Lower leg skin (tissue), 4 donors: Measurements from ENCODE around the gene MED27. TPM values are rescaled to one million over a fixed set of nuclear protein-coding genes. Genes with fewer than 3 reads are reported as not detected.

Source experiments
- DNase-seq, 2 donors: peaks; one replicate each; pipeline ENCODE4 v3.0.0-alpha.2; 2019; ENCODE audit warnings: low spot score in 2 of 2
- H3K4me3 ChIP-seq: fragments of 200-600 bp; sonication (generic); 2 replicates; pipeline ENCODE4 v1.5.1; 2017; ENCODE audit warnings: mild to moderate bottlenecking, low read depth; ENCODE audit not compliant: poor library complexity, severe bottlenecking
- CTCF ChIP-seq, 3 donors: fragments of 450-650 bp; IDR thresholded peaks; one replicate each; pipeline ENCODE4 v1.5.1; 2016; ENCODE audit warnings: antibody characterized with exemption in 3 of 3, mild to moderate bottlenecking in 3 of 3, moderate library complexity in 2 of 3
- POLR2A ChIP-seq, 2 donors: fragments of 450-650 bp; IDR thresholded peaks; one replicate each; pipeline ENCODE4 v1.6.1; 2016 to 2017; ENCODE audit warnings: antibody characterized with exemption in 2 of 2, mild to moderate bottlenecking in 1 of 2, moderate library complexity in 1 of 2
- WGBS, 2 donors: methylation state at CpG; one replicate each; pipeline ENCODE4 v1.1.5; 2018; 5-methylcytosine and 5-hydroxymethylcytosine counted together
- intact Hi-C: fragments of 100-400 bp; cut with DNase I; formaldehyde crosslinking; loops from one replicate; pipeline ENCODE4 v1.15.0; 2023; ENCODE audit warnings: low total_unique reads
- total RNA-seq, 4 donors: library from RNA; depleted of rRNA; stranded (reverse); fragments of >200 nt; gene quantifications; one replicate each; pipeline ENCODE4 v1.1.0, GENCODE V29; 2016

Gene MED27
- total RNA-seq, 4 donors from 2014 or later = 15.4 to 20.3 (median 16.5) TPM

GRCh38 chr9:131997779-131998178 lies 81.9 kb downstream of the MED27 start:
- TF ChIP-seq POLR2A (IDR thresholded peaks at IDR 0.05) = no peak
- no peak for TF ChIP-seq CTCF (IDR thresholded peaks at IDR 0.05)
- intact Hi-C loops = no loop called here
- WGBS, 2 donors = 58 to 68% methylated on average over 7 of the region's 7 CpGs
- no peak overlapping the region for H3K4me3 ChIP-seq
- DNase-seq = no peak

DNA sequence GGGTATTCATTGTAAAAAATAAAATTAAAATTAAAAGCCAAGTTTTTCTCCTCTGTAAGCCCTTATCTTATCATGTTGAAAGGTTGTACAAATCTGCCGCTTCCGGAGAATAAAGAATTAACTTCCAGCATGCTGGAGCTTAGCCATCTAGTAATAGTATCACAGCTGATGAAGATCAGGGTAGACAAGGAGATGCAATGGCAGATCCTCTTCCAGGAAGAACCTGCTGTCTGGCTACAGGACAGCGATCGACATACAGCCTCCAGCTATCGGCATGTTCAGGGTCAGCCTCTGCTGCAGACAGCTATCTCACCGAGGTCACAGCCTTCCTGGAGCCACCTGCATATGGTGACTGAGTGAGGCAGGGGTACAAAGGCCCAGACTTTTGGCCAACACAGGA lies 82.6 kb downstream of the MED27 start:
- 96 to 98% methylated on average over 6 of the region's 6 CpGs for WGBS, 2 donors
- intact Hi-C loops = no loop called here
- TF ChIP-seq POLR2A (IDR thresholded peaks at IDR 0.05) (no peak), CTCF (IDR thresholded peaks at IDR 0.05) (no peak)
- DNase-seq = no peak
- H3K4me3 ChIP-seq = no peak overlapping the region

DNA sequence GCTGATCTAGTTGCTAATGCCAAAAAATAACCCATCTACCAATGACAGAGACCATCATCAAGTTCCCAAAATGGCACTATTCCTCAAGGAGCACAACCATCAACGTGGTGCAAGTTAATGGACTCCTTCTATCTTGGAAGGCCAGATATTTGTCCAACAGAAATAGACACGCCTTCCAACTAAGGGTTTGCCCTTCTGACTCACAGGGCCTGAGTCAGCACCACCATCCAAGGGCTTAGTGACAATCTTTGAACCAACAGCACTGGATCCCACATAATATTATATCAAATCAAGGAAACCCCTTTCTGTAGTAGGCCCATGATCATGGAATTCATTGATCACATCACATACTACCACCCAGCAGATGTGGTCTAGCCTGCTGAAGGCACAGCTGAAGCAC lies 84.3 kb downstream of the MED27 start:
- intact Hi-C loops = no loop called here
- H3K4me3 ChIP-seq = no peak overlapping the region
- DNase-seq = no peak
- 90 to 94% methylated on average over 2 of the region's 2 CpGs for whole genome bisulfite sequencing, 2 donors
- TF ChIP-seq CTCF (IDR thresholded peaks at IDR 0.05) (no peak), POLR2A (IDR thresholded peaks at IDR 0.05) (no peak)

DNA sequence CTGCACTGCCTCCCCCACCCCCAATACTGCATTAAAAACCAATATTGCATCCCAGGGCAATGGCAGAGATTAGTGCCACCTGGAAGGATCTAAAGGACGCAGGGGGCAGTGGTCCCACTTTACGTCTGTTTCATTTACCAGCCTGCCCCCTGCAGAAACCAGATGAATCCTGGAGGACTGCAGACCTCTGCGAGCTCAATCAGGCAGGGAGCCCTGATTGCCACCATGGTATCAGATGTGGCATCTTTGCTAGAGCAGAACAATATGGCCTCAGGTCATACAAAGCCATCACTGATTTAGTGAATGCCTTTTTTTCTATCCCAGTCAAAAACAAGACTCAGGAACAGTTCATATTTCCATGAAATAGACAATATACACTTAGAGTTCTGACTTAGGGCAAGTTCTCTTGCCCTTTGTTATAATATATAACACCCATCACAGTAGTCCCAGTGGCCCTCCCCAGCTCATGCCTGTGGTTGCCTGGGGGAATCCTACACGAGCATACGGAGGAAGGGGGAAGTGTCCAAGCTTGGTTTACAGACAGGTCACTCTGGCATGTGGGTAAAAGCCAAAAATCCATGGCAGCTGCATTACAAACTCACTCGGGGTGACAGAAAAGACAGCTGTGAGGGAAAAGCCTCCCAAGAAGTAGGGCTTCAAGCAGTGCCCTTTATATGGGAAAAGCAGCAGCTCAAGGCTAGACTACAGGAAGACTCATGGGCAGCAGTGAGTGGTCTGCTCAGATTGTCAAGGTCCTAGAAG lies 85.1 kb downstream of the MED27 start:
- 76% methylated on average over 6 of the region's 6 CpGs for WGBS, 2 donors
- DNase-seq = no peak
- TF ChIP-seq CTCF (IDR thresholded peaks at IDR 0.05) = no peak
- TF ChIP-seq POLR2A (IDR thresholded peaks at IDR 0.05) = no peak
- intact Hi-C loops = no loop called here
- H3K4me3 ChIP-seq = no peak overlapping the region

- intact Hi-C loops = no loop called here
- WGBS, 2 donors = 79 to 80% methylated on average over 10 of the region's 10 CpGs
- no peak for DNase-seq
- H3K4me3 ChIP-seq = no peak overlapping the region
- no peak for TF ChIP-seq POLR2A (IDR thresholded peaks at IDR 0.05)
- no peak for TF ChIP-seq CTCF (IDR thresholded peaks at IDR 0.05)
Observed at GRCh38 chr9:131992906-131993657, 86.6 kb downstream of the MED27 start.
